ENCODE measurements around the gene SIK3.
"Not testable (repeated sequence)": the region's sequence is repeated elsewhere in the genome, so short reads cannot be mapped to it uniquely, and the experiment has no call there.

Gene SIK3

DNA sequence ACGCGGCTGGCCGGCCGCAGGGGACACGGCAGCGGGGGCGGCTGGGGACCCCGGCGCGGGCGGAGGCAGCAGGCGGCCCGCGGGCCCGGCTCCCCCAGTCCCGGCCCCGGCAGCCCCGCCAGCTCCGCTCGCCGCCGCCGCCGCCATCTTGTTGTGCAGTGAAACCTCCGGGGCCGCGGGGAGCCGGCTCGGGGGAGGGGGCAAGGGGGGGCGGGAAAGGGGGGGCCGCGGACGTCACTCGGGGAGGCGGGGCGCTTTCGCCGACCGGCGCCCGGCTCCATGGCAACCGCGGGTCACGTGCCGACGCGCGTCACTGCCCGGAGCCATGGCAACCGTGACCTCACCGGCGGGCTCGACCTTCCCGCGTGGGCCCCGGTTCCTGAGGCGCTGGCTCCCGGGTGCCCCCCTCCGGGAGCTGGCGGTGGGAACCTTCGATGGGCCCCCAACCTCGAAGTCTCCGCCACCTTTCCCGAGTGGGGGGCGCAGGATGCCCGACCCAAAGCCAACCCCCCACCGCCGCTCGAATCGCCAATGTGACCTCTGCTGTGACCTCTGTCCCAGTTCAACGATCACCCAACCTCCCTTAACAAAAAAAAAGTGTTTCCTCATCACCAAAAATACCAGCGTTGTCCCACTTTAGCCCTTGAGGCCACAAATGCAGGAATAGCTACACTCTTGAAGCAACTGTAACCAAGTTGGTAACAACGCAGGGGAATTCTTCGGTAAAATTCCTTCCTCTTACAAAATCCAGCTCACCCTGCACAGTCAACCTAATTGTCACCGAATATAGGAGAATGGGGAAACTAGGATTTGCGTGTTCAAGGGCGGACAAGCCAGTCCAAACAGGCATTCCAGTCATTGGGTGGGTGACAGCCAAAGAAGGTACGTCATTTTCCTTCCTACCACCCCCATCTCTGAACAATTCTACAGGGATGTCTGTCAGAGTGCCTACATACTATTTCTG is at the start of gene SIK3:
Gene SIK3 (minus strand): TSS at position 160 of the 964 bp plus-strand sequence. CDS start 13 bp downstream, at position 147.
- peak; percentile 78 to 89 for DNase-seq (ENCODE audit: low read depth in 2 of 2)

DNA sequence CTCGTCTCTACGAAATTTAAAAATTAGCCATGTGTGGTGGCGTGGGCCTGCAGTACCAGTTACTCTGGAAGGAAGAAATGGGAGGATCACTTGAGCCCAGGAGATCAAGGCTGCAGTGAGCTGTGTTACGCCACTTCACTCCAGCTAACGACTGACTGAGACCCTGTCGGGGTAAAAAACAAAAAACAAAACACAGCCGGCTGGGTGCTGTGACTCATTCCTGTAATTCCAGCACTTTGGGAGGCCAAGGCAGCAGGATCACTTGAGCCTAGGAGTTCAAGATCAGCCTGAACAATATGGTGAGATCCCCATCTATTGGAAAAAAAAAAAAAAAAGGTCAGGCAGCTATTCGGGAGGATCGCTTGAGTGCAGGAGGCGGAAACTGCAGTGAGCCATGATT is 48.3 kb upstream of the SIK3 start:
- DNase-seq (ENCODE audit: low read depth in 2 of 2) = no peak

DNA sequence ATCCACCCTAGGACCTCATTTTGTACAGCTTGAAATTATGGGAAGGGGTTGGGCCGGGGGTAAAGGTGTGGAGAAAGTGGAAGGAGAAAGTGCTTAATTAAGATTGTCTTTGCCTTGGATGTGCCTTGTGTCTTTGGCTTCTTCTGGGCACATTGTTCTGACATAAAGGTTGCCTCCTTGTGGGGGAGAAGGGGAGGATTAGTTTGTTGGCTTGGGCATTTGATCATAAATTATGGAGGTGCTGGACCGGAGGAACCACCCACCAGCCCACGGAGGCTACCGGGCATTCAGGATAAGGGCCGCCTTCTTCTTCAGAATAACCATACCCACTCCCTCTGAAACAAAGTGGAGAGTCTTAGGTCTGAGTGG is 47.1 kb upstream of the SIK3 start:
- no peak for DNase-seq (ENCODE audit: low read depth in 2 of 2)

GRCh38 chr11:117144477-117145392 is 46.5 kb upstream of the SIK3 start:
- peak in 1 of 2 donors; percentile 3 for DNase-seq (ENCODE audit: low read depth in 2 of 2)

GRCh38 chr11:117143871-117144476 is 45.7 kb upstream of the SIK3 start, which contains the start of gene PAFAH1B2:
TSS of gene PAFAH1B2 (plus strand) at chr11:117144287. CDS start at chr11:117152448, 8,161 bp downstream.
- peak; percentile 81 to 94 for DNase-seq (ENCODE audit: low read depth in 2 of 2)

DNA sequence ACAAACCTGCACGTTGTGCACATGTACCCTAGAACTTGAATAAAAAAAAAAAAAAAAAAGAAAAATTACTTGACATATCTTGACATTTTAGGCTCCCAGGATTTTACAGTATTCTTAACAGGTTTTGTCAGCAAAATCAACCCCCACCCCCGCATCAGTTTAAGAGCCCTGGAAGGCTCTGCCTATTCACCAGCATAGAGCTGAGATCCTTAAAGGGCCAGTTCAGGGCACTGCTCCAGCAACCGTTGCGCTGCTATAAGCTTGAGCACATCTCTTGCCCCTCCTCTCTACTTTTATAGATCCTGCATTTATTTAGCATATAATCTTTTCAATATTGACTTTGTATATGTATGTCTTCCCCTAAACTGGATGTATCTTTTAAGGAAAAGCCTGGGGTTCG is 45.2 kb upstream of the SIK3 start:
- DNase-seq (ENCODE audit: low read depth in 2 of 2) = no peak

GRCh38 chr11:117137223-117138086 is 39.2 kb upstream of the SIK3 start:
- not testable (repeated sequence) for DNase-seq (ENCODE audit: low read depth in 2 of 2)

GRCh38 chr11:117134979-117135378 is 36.8 kb upstream of the SIK3 start:
- DNase-seq (ENCODE audit: low read depth in 2 of 2) = not testable (repeated sequence)

- DNase-seq (ENCODE audit: low read depth in 2 of 2) = no peak
These were observed 36.2 kb upstream of the SIK3 start for GRCh38 chr11:117134431-117134830.

DNA sequence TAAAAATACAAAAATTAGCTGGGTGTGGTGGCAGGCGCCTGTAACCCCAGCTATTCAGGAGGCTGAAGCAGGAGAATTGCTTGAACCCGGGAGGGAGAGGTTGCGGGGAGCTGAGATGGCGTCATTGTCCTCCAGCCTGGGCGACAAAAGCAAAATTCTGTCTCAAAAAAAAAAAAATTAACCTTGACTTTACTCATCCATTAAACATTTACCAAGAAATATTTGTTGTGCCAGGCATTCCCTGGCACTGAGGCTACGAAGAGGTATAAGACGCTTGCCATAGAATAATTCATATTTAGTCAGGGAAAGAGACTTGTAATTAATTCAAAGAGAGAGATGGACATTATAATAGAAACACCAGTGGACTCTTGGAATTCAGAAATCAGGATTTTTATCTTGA is 32.7 kb upstream of the SIK3 start:
- no peak for DNase-seq (ENCODE audit: low read depth in 2 of 2)

GRCh38 chr11:117130396-117130795 is 32.2 kb upstream of the SIK3 start:
- not testable (repeated sequence) for DNase-seq (ENCODE audit: low read depth in 2 of 2)

- DNase-seq (ENCODE audit: low read depth in 2 of 2) = no peak
These were observed 30.1 kb upstream of the SIK3 start for GRCh38 chr11:117128289-117128688.

GRCh38 chr11:117127171-117127901 is 29.1 kb upstream of the SIK3 start:
- DNase-seq (ENCODE audit: low read depth in 2 of 2) = no peak

DNA sequence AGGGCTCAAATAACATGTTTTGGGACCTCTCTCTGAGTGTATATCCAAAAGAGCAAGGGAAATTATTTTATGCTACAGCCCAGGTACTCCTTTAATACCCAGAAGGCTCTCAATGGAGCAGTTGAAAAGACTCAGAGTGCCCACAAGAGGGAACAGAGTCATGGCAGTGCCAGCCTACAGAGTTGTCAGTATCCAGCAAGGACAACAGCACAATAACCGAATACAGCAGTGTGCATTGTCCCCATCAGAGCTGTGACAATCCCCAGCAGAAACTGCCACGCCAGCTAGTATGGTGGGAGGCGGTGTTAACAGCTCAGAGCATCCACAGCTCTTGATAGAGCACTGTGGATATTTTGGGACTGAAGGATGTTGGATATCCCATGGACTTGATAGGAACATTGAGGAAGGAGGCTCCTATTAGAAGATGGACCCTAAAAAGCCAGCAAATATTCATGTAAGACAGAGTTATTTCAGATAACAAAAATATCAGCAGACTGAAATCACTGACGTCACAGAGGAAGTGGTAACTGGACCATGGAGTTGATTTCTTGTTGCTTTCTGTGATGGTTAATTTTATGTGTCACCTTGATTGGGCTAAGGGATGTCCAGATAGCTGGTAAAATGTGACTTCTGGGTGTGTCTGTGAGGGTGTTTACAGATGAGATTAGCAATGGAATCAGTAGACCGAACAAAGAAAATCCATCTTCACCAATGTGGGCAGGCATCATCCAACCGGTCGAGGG is 28.2 kb upstream of the SIK3 start:
- DNase-seq (ENCODE audit: low read depth in 2 of 2) = no peak

GRCh38 chr11:117122556-117122955 is 24.3 kb upstream of the SIK3 start:
- DNase-seq (ENCODE audit: low read depth in 2 of 2) = no peak

GRCh38 chr11:117121176-117121575 is 22.9 kb upstream of the SIK3 start:
- no peak for DNase-seq (ENCODE audit: low read depth in 2 of 2)

GRCh38 chr11:117117681-117118080 is 19.5 kb upstream of the SIK3 start:
- DNase-seq (ENCODE audit: low read depth in 2 of 2) = no peak

DNA sequence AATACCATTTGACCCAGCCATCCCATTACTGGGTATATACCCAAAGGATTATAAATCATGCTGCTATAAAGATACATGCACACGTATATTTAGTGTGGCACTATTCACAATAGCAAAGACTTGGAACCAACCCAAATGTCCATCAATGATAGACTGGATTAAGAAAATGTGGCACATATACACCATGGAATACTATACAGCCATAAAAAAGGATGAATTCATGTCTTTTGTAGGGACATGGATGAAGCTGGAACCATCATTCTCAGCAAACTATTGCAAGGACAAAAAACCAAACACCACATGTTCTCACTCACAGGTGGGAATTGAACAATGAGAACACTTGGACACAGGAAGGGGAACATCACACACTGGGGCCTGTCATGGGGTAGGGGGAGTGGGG is 14.7 kb upstream of the SIK3 start:
- DNase-seq (ENCODE audit: low read depth in 2 of 2) = not testable (repeated sequence)

DNA sequence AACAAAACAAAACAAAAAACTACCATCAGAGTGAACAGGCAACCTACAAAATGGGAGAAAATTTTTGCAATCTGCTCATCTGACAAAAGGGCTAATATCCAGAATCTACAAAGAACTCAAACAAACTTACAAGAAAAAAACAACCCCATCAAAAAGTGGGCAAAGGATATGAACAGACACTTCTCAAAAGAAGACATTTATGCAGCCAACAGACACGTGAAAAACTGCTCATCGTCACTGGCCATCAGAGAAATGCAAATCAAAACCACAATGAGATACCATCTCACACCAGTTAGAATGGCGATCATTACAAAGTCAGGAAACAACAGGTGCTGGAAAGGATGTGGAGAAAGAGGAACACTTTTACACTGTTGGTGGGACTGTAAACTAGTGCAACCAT is 14.3 kb upstream of the SIK3 start:
- not testable (repeated sequence) for DNase-seq (ENCODE audit: low read depth in 2 of 2)
